ENCODE data around the gene SEC24B.

The SEC24B gene

DNA sequence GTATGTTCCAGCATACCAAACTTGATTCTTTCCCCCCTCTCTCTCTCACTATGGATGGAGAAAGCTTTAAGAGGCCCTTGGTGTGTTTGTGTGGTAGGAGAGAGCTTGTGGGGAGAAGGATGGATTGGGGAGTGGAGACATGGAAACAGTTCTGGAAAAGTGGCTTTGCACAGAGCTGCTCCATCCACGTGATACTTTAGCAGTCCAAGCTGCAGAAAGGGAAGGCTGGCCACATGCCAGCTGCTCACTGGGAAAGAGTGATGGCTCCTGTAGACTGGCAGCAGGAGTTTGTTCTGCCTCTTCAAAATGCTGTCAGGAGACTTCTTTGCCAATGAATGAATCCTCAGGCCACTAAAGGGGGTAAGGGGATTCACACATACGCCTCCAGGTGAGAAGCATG lies 21.7 kb upstream of the SEC24B start:
- DNase-seq (ENCODE audit: low read depth in 1 of 2, low spot score in 1 of 2) = peak in 1 of 2 experiments; percentile 19
- no peak for TF ChIP-seq JUND (IDR thresholded peaks at IDR 0.05; ENCODE audit: low read depth)
- in situ Hi-C loops (cut with HindIII; ENCODE audit: low pct_unique_long_range_greater_than_20kb, low sequenced_read_pairs) = no loop called here

DNA sequence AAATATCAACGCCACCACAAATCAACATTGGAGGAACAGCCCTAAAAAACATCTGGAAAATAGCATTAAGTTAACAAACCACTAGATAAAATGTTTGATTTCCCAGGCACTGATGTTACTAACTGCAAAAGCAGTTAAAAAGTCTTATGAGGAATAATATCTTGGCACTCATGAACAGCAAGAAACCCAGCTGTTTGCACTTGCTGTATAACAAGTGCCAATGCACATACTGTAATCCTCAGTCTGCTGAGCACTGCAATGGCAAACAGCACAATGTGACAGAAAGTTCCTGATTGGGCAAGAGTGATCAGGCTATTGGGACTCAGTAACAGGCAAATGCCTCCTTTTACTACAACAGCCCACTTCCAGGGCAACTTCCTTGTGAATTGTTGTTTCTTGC lies 20.8 kb upstream of the SEC24B start:
- peak in 1 of 2 experiments; percentile 23 for DNase-seq (ENCODE audit: low read depth in 1 of 2, low spot score in 1 of 2)
- TF ChIP-seq JUND (IDR thresholded peaks at IDR 0.05; ENCODE audit: low read depth) = no peak
- in situ Hi-C loops (cut with HindIII; ENCODE audit: low pct_unique_long_range_greater_than_20kb, low sequenced_read_pairs) = no loop called here

DNA sequence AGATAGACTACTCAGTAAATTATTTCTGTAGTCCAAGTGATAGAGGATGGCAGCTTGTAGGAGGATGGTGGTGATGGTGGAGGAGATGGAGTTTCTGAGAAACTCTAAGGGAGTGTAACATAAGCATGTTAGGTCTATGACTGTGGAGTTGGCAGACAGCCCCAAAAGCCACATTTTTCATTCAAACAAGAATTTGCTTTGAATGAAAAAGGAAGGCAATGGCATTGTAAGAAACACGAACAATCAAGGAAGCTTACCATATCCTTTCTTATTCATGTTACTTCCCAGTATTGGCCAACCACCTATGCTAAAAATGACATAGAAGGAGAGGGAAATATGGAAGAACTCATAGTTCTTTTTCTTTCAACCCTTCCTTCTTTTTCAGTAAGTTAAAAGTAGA lies 18.7 kb upstream of the SEC24B start:
- DNase-seq (ENCODE audit: low read depth in 1 of 2, low spot score in 1 of 2) = no peak
- TF ChIP-seq JUND (IDR thresholded peaks at IDR 0.05; ENCODE audit: low read depth) = no peak
- in situ Hi-C loops (cut with HindIII; ENCODE audit: low pct_unique_long_range_greater_than_20kb, low sequenced_read_pairs) = no loop called here

DNA sequence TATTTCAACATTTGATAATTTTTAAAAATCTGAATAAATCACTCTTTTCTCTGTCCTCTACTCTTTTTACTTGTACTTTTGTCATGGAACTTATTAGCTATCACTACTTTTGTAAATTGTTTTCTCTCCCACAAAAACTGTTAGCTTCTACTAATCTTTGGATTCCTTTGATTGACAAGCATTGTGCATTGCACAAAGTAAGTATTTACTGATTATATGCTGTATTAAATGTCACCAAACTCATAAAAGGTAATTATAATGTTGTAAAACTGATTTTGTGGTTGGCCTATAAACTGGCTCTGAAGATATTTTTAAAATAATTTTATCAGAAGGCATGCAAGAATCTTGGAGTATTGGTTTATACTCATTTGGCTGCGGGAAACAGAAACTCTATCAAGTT lies 15.0 kb upstream of the SEC24B start:
- in situ Hi-C loops (cut with HindIII; ENCODE audit: low pct_unique_long_range_greater_than_20kb, low sequenced_read_pairs) = no loop called here
- no peak for TF ChIP-seq JUND (IDR thresholded peaks at IDR 0.05; ENCODE audit: low read depth)

DNA sequence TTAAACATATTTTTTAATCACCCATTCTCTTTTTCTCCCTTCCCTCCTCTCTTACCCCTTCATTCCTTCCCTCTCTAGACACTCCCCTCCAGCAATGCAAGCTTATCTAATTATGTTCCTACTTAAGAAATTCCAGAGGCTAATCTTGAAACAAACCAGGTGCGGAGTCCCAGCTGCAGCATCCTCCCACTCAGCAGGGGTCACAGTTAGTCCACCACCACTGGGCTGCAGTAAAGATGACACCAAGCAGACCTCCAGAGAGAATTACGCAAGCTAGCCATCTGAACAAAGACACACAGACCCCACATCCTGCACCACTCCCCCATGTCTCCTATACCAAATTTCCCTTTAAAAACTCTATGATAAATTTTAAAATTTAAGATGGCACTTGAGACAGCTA lies 13.9 kb upstream of the SEC24B start:
- in situ Hi-C loops (cut with HindIII; ENCODE audit: low pct_unique_long_range_greater_than_20kb, low sequenced_read_pairs) = no loop called here
- TF ChIP-seq JUND (IDR thresholded peaks at IDR 0.05; ENCODE audit: low read depth) = no peak
- DNase-seq (ENCODE audit: low read depth in 1 of 2, low spot score in 1 of 2) = no peak

More for the DNA sequence above, 15.0 kb upstream of the SEC24B start:
- DNase-seq (ENCODE audit: low read depth in 1 of 2, low spot score in 1 of 2) = no peak

DNA sequence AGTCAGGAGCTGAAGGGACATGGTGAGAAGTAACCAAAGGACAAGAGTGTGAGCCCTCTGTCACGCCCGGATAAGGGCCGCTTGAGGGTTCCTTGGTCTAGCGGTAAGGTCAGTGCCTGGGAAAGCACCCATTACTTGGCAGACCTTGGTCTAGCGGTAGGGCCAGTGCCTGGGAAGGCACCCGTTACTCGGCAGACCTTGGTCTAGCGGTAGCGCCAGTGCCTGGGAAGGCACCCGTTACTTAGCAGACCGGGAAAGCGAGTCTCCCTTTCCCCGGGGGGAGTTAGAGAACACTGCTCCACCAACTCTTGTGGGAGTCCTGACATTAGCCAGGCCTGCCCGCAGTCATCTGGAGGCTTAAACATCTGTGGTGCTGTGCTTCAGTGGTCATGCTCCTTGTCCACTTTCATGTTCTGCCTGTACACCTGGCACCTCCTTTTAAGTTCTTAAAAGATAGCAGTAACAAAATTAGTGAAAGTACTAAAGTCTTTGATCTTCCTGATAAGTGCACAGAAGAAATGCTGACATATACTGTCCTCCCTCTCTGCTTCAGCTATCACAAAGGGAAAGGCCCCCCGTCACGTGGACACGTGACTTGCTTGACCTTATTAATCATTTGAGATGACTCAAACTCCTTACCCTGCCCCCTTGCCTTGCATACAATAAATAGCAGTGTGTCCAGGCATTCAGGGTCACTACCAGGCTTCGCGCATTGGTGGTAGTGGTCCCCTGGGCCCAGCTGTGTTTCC lies 9.3 kb upstream of the SEC24B start:
- in situ Hi-C loops (cut with HindIII; ENCODE audit: low pct_unique_long_range_greater_than_20kb, low sequenced_read_pairs) = no loop called here
- no peak for TF ChIP-seq JUND (IDR thresholded peaks at IDR 0.05; ENCODE audit: low read depth)
- DNase-seq (ENCODE audit: low read depth in 1 of 2, low spot score in 1 of 2) = no peak

DNA sequence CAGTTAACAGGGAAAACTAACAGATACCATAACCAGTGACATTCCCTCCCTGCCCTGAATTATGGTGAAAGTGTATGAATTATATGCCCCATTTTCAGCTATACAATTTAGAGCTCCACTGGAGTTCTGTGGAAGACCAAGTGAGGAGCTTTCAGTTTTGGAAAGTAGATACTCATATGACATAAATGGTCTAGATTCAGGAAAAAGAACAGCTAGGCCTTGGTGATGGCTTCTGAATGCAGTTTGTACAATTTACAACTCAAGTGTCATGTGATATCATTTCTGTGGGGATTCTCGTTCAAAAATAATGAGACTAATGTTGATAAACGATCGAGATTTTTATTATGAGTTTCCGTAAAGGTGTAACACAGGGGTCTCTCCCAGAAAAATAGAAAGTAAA lies 8.2 kb upstream of the SEC24B start:
- no peak for DNase-seq (ENCODE audit: low read depth in 1 of 2, low spot score in 1 of 2)
- in situ Hi-C loops (cut with HindIII; ENCODE audit: low pct_unique_long_range_greater_than_20kb, low sequenced_read_pairs) = no loop called here
- no peak for TF ChIP-seq JUND (IDR thresholded peaks at IDR 0.05; ENCODE audit: low read depth)

DNA sequence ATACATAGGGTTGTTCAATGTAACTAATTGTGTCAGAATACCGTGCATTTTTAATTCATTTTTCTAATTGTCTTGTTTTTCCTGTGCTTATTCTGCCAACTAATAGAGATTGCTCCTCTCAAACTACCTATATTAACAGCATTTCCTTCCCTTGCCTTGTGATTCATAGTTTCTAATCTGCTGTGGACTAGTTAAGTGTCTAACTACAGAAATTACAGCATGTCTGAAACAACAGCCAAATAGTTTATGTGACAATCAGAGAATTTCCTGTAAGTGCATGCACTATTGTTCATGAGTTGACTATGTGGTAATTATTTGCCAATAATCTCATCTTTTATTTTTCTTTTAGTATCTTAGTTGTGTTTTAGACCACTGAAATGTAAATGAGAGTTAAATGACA lies 4.1 kb upstream of the SEC24B start:
- in situ Hi-C loops (cut with HindIII; ENCODE audit: low pct_unique_long_range_greater_than_20kb, low sequenced_read_pairs) = no loop called here
- no peak for TF ChIP-seq JUND (IDR thresholded peaks at IDR 0.05; ENCODE audit: low read depth)
- DNase-seq (ENCODE audit: low read depth in 1 of 2, low spot score in 1 of 2) = no peak

DNA sequence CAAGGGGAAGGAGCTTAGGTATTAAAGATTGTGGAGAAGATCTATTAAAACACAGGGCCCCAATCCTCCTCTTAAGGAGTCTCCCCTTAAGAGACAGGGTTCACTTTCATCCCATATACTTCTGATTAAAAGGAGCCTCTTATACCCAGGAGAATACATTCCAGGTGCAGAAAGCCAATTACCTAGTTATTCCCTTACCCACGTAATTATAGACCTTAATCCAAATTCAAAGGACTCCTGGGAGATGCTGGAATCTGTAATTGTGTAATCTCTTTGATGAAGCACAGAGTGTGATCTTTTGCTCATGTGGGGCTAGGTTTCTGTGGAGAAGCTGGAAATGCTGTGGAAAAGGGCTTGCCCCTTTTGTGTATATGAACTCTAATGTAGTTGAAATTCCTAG lies 1.4 kb upstream of the SEC24B start:
- DNase-seq (ENCODE audit: low read depth in 1 of 2, low spot score in 1 of 2) = no peak
- TF ChIP-seq JUND (IDR thresholded peaks at IDR 0.05; ENCODE audit: low read depth) = no peak
- in situ Hi-C loops (cut with HindIII; ENCODE audit: low pct_unique_long_range_greater_than_20kb, low sequenced_read_pairs) = no loop called here

DNA sequence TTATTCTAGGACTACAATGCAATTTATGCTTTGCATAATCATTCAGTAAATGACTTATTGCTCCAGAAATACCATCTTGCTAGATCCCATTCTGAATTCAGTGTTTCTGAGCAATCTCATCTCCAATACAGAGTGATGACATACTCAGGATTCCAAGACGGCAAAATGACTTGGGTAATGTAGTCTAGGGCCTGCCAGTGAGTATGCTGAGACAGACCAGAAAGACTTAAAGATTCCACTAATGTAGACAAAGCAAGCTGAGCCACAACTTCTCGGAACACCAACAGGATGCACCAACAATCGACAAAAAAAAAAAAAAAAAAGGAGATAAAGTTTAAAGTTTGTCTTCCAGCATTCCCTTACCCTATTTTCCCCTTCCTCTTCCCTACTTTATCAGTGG lies 919 bp upstream of the SEC24B start:
- no peak for TF ChIP-seq JUND (IDR thresholded peaks at IDR 0.05; ENCODE audit: low read depth)
- peak in 1 of 2 experiments; percentile 10 for DNase-seq (ENCODE audit: low read depth in 1 of 2, low spot score in 1 of 2)
- in situ Hi-C loops (cut with HindIII; ENCODE audit: low pct_unique_long_range_greater_than_20kb, low sequenced_read_pairs) = no loop called here

DNA sequence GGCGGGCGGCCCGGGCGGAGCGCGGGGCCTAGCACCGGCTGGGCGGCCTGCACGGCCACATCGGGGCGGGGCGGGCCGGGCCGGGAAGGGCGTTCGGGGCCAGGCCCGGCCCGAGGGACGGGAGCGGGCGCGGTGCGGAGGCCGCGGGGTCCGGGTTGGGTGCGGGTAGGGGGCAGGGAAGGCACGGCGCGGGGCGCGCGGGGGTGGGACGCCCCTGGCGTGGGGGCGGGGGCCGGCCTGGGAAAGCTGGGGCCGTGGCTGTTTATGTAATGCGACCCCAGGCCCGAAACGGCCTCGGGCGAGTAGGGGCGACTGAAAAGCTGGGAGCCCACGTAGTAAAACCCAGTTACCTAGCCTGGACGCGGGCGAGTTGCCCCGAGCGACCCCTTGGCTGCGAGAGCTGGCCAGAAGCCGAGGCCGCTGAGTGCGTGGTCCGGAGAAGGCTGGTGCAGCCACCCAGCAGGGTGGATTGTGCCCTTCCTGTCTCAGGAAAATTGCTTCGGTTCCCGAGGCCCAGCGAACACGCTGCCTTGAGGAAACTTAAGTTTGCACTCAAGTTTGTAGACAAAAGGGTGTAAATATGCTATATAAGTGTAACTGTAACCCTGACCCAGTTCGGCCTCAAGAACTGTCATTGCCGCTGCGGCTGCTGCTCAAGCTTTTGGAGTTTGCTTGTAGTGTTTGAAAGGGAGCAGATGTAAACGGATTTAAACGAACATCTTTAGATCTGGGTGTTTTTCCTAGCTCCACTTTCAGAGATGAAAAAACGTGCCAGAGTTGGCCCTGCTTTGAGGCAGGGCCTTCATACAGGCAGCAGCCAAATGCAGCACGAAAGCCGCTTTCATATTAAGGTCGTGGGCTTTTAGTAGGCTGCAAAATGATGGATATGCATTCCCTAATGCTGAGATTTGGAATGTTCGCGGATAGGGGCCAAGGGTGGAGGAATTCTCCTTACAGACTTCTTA lies 674 bp downstream of the SEC24B start:
- DNase-seq (ENCODE audit: low read depth in 1 of 2, low spot score in 1 of 2) = peak in 1 of 2 experiments; percentile 9
- TF ChIP-seq JUND (IDR thresholded peaks at IDR 0.05; ENCODE audit: low read depth) = no peak
- in situ Hi-C loops (cut with HindIII; ENCODE audit: low pct_unique_long_range_greater_than_20kb, low sequenced_read_pairs) = no loop called here

DNA sequence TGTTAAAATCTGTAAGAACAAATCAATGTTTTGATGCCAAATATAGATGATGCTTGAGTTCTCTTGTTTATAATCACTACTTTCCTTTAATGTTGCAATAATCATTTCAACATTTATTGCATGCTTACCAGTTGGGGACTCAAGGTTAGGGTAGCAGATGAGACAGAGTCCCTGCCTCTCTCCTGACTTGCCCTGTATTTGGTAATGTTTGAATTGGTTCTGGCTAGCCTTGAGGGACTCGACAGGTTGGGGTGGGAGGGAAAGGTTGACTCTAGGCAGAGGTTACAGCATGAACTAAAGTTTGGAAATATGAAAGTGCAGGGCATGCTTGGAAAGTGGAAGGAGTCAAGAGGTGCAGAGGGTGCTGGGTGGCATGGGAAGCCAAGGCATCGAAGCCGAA lies 2.0 kb downstream of the SEC24B start:
- in situ Hi-C loops (cut with HindIII; ENCODE audit: low pct_unique_long_range_greater_than_20kb, low sequenced_read_pairs) = no loop called here
- TF ChIP-seq JUND (IDR thresholded peaks at IDR 0.05; ENCODE audit: low read depth) = no peak
- DNase-seq (ENCODE audit: low read depth in 1 of 2, low spot score in 1 of 2) = no peak

DNA sequence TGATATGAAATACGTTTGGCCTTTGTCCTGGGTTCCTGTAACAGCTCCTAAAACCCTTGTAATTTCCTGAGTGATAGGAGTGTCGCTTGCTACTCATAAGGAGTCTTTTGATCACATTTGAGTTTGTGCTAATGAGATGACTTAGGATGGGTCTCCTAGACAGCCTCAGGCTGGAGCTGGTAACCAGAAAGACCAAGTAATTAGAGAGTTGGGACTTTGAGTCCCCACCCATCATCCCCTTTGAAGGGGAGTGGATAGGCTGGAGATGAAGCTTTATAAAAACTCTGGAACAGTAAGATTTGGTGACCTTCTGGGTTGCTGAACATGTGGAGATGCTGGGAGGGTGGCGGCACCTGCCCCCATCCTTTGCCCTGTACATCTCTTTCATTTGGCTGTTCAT lies 2.9 kb downstream of the SEC24B start:
- in situ Hi-C loops (cut with HindIII; ENCODE audit: low pct_unique_long_range_greater_than_20kb, low sequenced_read_pairs) = no loop called here
- TF ChIP-seq JUND (IDR thresholded peaks at IDR 0.05; ENCODE audit: low read depth) = no peak
- no peak for DNase-seq (ENCODE audit: low read depth in 1 of 2, low spot score in 1 of 2)

Data from T47D (cell line).